HepG2 (cell line): ENCODE results near the gene NDUFS5. TPM values are rescaled to one million over a fixed set of nuclear protein-coding genes. Genes with fewer than 3 reads are reported as not detected.
A peak's percentile ranks its signal among the peaks of the same experiment; 100 is the strongest.

ENCODE experiments used
- ATF2 ChIP-seq: sonication (generic); formaldehyde crosslinking; IDR thresholded peaks from 2 replicates; pipeline ENCODE4 v1.4.0; 2020; ENCODE audit warnings: missing genetic modification reagents
- ELF4 ChIP-seq: sonication (generic); formaldehyde crosslinking; IDR thresholded peaks from 2 replicates; pipeline ENCODE4 v1.5.0; 2020; ENCODE audit warnings: missing genetic modification reagents, mild to moderate bottlenecking, moderate library complexity, borderline replicate concordance
- ESRRA ChIP-seq: sonication (generic); formaldehyde crosslinking; IDR thresholded peaks from 2 replicates; pipeline ENCODE4 v1.5.1; 2020; ENCODE audit warnings: mild to moderate bottlenecking, low read depth, missing genetic modification reagents
- GMEB1 ChIP-seq: sonication (generic); formaldehyde crosslinking; IDR thresholded peaks from 2 replicates; pipeline ENCODE4 v1.5.1; 2020; ENCODE audit warnings: missing genetic modification reagents, mild to moderate bottlenecking, borderline replicate concordance
- KDM4B ChIP-seq: sonication (generic); formaldehyde crosslinking; IDR thresholded peaks from 2 replicates; pipeline ENCODE4 v1.4.0; 2020; ENCODE audit warnings: missing genetic modification reagents
- MED8 ChIP-seq: sonication (generic); formaldehyde crosslinking; IDR thresholded peaks from 2 replicates; pipeline ENCODE4 v1.8.1; 2023; ENCODE audit warnings: mild to moderate bottlenecking, missing genetic modification reagents; ENCODE audit not compliant: insufficient replicate concordance
- PAXIP1 ChIP-seq: sonication (generic); formaldehyde crosslinking; conservative IDR thresholded peaks from 2 replicates; pipeline ENCODE4 v1.4.0; 2020; ENCODE audit warnings: mild to moderate bottlenecking, missing genetic modification reagents, moderate library complexity
- POLR2AphosphoS5 ChIP-seq: IDR thresholded peaks from 2 replicates; pipeline ENCODE4 v1.6.1; 2012; ENCODE audit warnings: low read depth, low read length
- TEF ChIP-seq: sonication (generic); formaldehyde crosslinking; IDR thresholded peaks from 2 replicates; pipeline ENCODE4 v1.5.0; 2020; ENCODE audit warnings: missing genetic modification reagents
- XRCC5 ChIP-seq: fragments of 200-400 bp; formaldehyde crosslinking; optimal IDR thresholded peaks from 2 replicates; pipeline ENCODE3; 2017; ENCODE audit warnings: mild to moderate bottlenecking, low read length
- YY1 ChIP-seq: IDR thresholded peaks from 2 replicates; pipeline ENCODE4 v1.6.1; 2011; ENCODE audit warnings: low read length, low read depth, moderate library complexity, mild to moderate bottlenecking; ENCODE audit not compliant: insufficient read depth, insufficient replicate concordance
- ZBTB25 ChIP-seq: IDR thresholded peaks from 2 replicates; pipeline ENCODE4 v1.6.1; 2018; ENCODE audit warnings: missing genetic modification reagents
- ZMYM3 ChIP-seq: sonication (generic); formaldehyde crosslinking; IDR thresholded peaks from 2 replicates; pipeline ENCODE4 v1.5.1; 2020; ENCODE audit warnings: mild to moderate bottlenecking, missing genetic modification reagents
- ZNF550 ChIP-seq: sonication (generic); formaldehyde crosslinking; IDR thresholded peaks from 2 replicates; pipeline ENCODE4 v1.4.0; 2020; ENCODE audit warnings: mild to moderate bottlenecking, missing genetic modification reagents, borderline replicate concordance
- ZNF687 ChIP-seq: sonication (generic); formaldehyde crosslinking; IDR thresholded peaks from 2 replicates; pipeline ENCODE4 v1.5.1; 2020; ENCODE audit warnings: mild to moderate bottlenecking, missing genetic modification reagents, moderate library complexity
- polyA plus RNA-seq, 8 experiments: library from polyadenylated mRNA; depleted of rRNA in 3 of 8; stranded (reverse) in 7 of 8; unstranded in 1 of 8; fragments of >200 nt; fragmentation: Illumina TruSeq in 4 of 8; extraction: Trizol in 4 of 8; gene quantifications; 2 replicates each; pipeline versions ENCODE4 v1.2.1 to v1.2.3, GENCODE V29; 2011 to 2016; ENCODE audit warnings: low read depth in 4 of 8, missing spikeins in 1 of 8, mixed read lengths in 1 of 8; ENCODE audit not compliant: insufficient read depth in 1 of 8
- total RNA-seq, 5 experiments: library from RNA; depleted of rRNA; stranded (reverse); fragments of >200 nt; fragmentation: Illumina TruSeq; extraction: Trizol; gene quantifications; 2 replicates each; pipeline ENCODE4 v1.2.3, GENCODE V29; 2016; ENCODE audit warnings: low read depth in 1 of 5

The NDUFS5 gene
- total and polyA plus RNA-seq, 2 of the 13 experiments (the other 11 are each of a cell fraction or from before 2014, with no cell fraction given), result 263 to 466 TPM

GRCh38 chr1:38992412-38993111 is 33.6 kb upstream of the NDUFS5 start (continued):
- TF ChIP-seq PAXIP1 (CRISPR knock-in tag), result no peak
- no peak for TF ChIP-seq KDM4B (CRISPR knock-in tag)
- no peak for TF ChIP-seq ZNF687
- peak; percentile 28; the same call in 1 of the 2 replicates for TF ChIP-seq POLR2AphosphoS5
- no peak for TF ChIP-seq MED8 (CRISPR knock-in tag)
- TF ChIP-seq YY1, result no peak
- peak; percentile 57; the same call in 1 of the 2 replicates for TF ChIP-seq ATF2 (CRISPR knock-in tag)
- no peak for TF ChIP-seq ZNF550 (CRISPR knock-in tag)
- TF ChIP-seq ESRRA, result no peak
- no peak for TF ChIP-seq ZMYM3 (CRISPR knock-in tag)
- no peak for TF ChIP-seq ELF4 (CRISPR knock-in tag)
- TF ChIP-seq GMEB1 (CRISPR knock-in tag), result peak; percentile 20; the same call in 1 of the 2 replicates
- no peak for TF ChIP-seq ZBTB25 (CRISPR knock-in tag)
- TF ChIP-seq XRCC5, result no peak
- TF ChIP-seq TEF (CRISPR knock-in tag), result peak; percentile 59; the same call in 1 of the 2 replicates
